Transverse colon (tissue), 4 donors: ENCODE results near the gene LAMA4. TPM values are rescaled to one million over a fixed set of nuclear protein-coding genes. Genes with fewer than 3 reads are reported as not detected.

Experiments used
- DNase-seq: peaks from one replicate; pipeline ENCODE4 v3.0.0-alpha.2; 2019
- H3K27ac ChIP-seq, 4 donors: fragments of 200-600 bp; sonication (generic); 2 replicates each; pipeline ENCODE4 v1.5.1; 2016 to 2018; ENCODE audit warnings: inconsistent platforms in 4 of 4
- H3K27me3 ChIP-seq: fragments of 200-600 bp; sonication (generic); 2 replicates; pipeline ENCODE4 v1.5.1; 2017; ENCODE audit warnings: inconsistent platforms
- H3K36me3 ChIP-seq, 4 donors: fragments of 200-600 bp; sonication (generic); 2 replicates each; pipeline ENCODE4 v1.5.1; 2017 to 2019; ENCODE audit warnings: inconsistent platforms in 4 of 4
- H3K4me1 ChIP-seq, 4 donors: fragments of 200-600 bp; sonication (generic); 2 replicates each; pipeline ENCODE4 v1.5.1; 2017 to 2020; ENCODE audit warnings: inconsistent platforms in 4 of 4
- H3K4me3 ChIP-seq, 4 donors: fragments of 200-600 bp; sonication (generic); 1 replicate in 1 of 4; 2 replicates in 3 of 4; pipeline versions ENCODE4 v1.5.1 to v1.6.1; 2017 to 2019; ENCODE audit warnings: inconsistent platforms in 4 of 4
- H3K9me3 ChIP-seq, 2 donors: fragments of 200-600 bp; sonication (generic); 2 replicates each; pipeline ENCODE4 v1.5.1; 2017 to 2019; ENCODE audit warnings: inconsistent platforms in 2 of 2
- CTCF ChIP-seq, 5 experiments: fragments of 200-600 bp in 3 of 5; fragments of 450-650 bp in 2 of 5; sonication (generic) in 3 of 5; IDR thresholded peaks; 1 replicate in 2 of 5; 2 replicates in 3 of 5; pipeline ENCODE4 v1.5.1; 2016 to 2017; ENCODE audit warnings: antibody characterized with exemption in 5 of 5, inconsistent platforms in 3 of 5, mild to moderate bottlenecking in 2 of 5, moderate library complexity in 1 of 5
- EP300 ChIP-seq: sonication (generic); formaldehyde crosslinking; IDR thresholded peaks from one replicate; pipeline ENCODE4 v1.6.1; 2017; ENCODE audit warnings: antibody characterized with exemption, low read depth
- POLR2A ChIP-seq: fragments of 450-650 bp; IDR thresholded peaks from one replicate; pipeline ENCODE4 v1.6.1; 2016; ENCODE audit warnings: antibody characterized with exemption, mild to moderate bottlenecking, moderate library complexity
- POLR2AphosphoS5 ChIP-seq, 3 donors: sonication (generic); formaldehyde crosslinking; IDR thresholded peaks; one replicate each; pipeline ENCODE4 v1.6.1; 2016; ENCODE audit warnings: antibody characterized with exemption in 3 of 3
- WGBS, 2 donors: methylation state at CpG; one replicate each; pipeline ENCODE4 v1.1.5; 2018; ENCODE audit warnings: low coverage in 1 of 2; 5-methylcytosine and 5-hydroxymethylcytosine counted together
- in situ Hi-C, 4 donors: fragments of 200-750 bp; cut with MboI; loops; one replicate each; pipeline versions ENCODE4 v1.15.0 to v1.15.1; 2017; ENCODE audit warnings: low sequenced_read_pairs in 3 of 4, low pct_ligation_motif_present in 1 of 4, low pct_unique_long_range_greater_than_20kb in 1 of 4
- intact Hi-C: fragments of 100-400 bp; cut with DNase I; formaldehyde crosslinking; loops from one replicate; pipeline ENCODE4 v1.15.1; 2023; ENCODE audit warnings: low total_unique reads
- total RNA-seq, 4 donors: library from RNA; depleted of rRNA; stranded (reverse); fragments of >200 nt; gene quantifications; one replicate each; pipeline ENCODE4 v1.1.0, GENCODE V29; 2016

Gene LAMA4
- total RNA-seq, 4 donors from 2014 or later, result 27.3 to 54.9 (median 40.1) TPM

DNA sequence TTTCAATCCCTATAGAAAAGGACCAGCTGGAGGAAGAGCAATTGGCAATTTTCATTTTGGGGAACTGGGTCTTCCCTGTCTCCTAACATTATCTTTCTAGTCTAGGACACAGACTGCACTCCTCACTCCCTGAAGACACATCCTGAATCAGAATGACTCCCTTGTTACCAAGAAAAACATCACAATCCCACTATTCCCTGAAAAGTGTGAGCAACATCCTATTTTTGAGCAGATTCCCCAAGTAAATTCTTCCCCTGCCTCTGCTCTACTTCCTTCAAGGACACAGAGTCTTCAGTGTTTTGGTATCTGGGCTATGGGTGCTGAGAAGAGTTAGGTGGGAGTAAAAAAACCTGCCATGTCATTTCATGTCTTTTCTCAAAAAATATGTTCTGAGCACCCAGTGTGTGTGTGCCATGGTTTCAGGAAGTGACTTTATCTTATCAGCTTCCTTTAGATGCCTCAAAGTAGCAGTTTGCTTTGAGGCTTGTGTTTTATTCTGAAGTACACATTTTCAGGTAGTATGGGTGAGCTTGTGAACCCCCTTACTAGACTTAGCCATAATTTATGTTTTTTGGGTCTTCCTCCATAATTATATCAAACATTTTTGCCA is 12.4 kb downstream of the LAMA4 start:
- in situ Hi-C loops (no loop called here), intact Hi-C loops (no loop called here)
- H3K36me3 ChIP-seq, result no peaks in the 10 kb centered on the region
- TF ChIP-seq POLR2AphosphoS5 (IDR thresholded peaks at IDR 0.05) (no peak), CTCF (IDR thresholded peaks at IDR 0.05) (no peak)
- peak overlapping the region; percentile 2 to 34 (median 14) for H3K27ac ChIP-seq
- no peaks in the 10 kb centered on the region for H3K9me3 ChIP-seq
- H3K4me1 ChIP-seq, result peaks cover 5 to 54% (median 16%) of the 10 kb centered on the region in 4 donors
- no peaks in the 10 kb centered on the region for H3K27me3 ChIP-seq
- no peak overlapping the region for H3K4me3 ChIP-seq
- no peak for DNase-seq

DNA sequence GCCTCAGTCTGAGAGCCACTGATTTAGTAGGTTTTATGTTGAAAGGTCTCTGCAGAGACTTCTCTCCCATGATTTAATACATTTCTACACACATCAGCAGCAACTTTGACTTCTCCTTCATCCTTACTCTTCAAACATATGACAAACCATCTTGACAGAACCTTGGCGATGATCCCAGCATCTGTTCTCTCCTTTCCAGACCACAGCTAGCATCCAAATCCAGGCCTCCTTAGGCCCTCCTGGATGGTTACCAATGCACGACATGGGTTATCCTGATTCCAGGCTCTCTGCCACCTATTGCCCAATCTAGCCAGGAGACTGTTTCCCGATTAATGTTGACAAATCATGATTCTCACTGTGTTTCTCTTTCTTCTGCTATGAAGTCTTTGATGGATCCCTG is 16.8 kb downstream of the LAMA4 start:
- no peaks in the 10 kb centered on the region for H3K27me3 ChIP-seq
- in situ Hi-C loops (no loop called here), intact Hi-C loops (no loop called here)
- peaks cover 16 to 59% (median 17%) of the 10 kb centered on the region in 4 donors for H3K4me1 ChIP-seq
- TF ChIP-seq CTCF (IDR thresholded peaks at IDR 0.05) (no peak), POLR2AphosphoS5 (IDR thresholded peaks at IDR 0.05) (peak in 1 of 3 donors; percentile 60), EP300 (no peak), POLR2A (no peak)
- H3K9me3 ChIP-seq, result no peaks in the 10 kb centered on the region
- peak overlapping the region; percentile 62 to 88 (median 82) for H3K27ac ChIP-seq
- 62 to 70% methylated on average over 2 to 3 of the region's 3 CpGs for WGBS, 2 donors
- peak; percentile 47 for DNase-seq
- no peaks in the 10 kb centered on the region for H3K36me3 ChIP-seq
- H3K4me3 ChIP-seq, result no peak overlapping the region

GRCh38 chr6:112237066-112237465 is 17.3 kb downstream of the LAMA4 start:
- no peak for DNase-seq
- Histone ChIP-seq H3K36me3 (no peaks in the 10 kb centered on the region), H3K4me3 (no peak overlapping the region), H3K4me1 (peaks cover 16 to 64% (median 20%) of the 10 kb centered on the region in 4 donors), H3K27me3 (no peaks in the 10 kb centered on the region), H3K27ac (peak overlapping the region; percentile 62 to 88 (median 82)), H3K9me3 (no peaks in the 10 kb centered on the region)
- in situ Hi-C loops, result no loop called here
- no peak for TF ChIP-seq POLR2AphosphoS5 (IDR thresholded peaks at IDR 0.05)
- TF ChIP-seq EP300, result no peak
- TF ChIP-seq POLR2A, result no peak
- no peak for TF ChIP-seq CTCF (IDR thresholded peaks at IDR 0.05)
- intact Hi-C loops, result no loop called here
- 62 to 68% methylated on average over 4 of the region's 4 CpGs for WGBS, 2 donors

DNA sequence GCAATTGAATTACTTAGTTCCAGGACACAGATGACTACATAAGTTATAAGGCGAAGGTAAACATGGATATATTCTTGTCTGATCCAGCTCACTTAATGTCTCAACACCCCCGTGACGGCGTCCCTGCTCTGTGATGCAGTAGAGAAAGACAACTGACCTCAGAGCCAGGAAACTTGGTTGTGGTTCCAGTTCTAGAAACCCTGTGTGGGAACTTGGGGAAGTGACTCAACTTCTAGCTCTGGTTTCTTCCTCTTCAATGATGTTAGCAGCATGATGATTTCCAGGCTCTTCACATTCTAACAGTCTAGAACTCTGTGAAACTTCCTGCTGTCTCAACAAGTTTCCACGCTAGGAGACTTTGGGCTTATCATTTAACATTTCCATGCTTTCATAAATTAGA is 18.4 kb downstream of the LAMA4 start:
- H3K36me3 ChIP-seq, result no peaks in the 10 kb centered on the region
- peaks cover 16 to 66% (median 25%) of the 10 kb centered on the region in 4 donors for H3K4me1 ChIP-seq
- TF ChIP-seq EP300 (no peak), CTCF (IDR thresholded peaks at IDR 0.05) (no peak), POLR2A (no peak), POLR2AphosphoS5 (IDR thresholded peaks at IDR 0.05) (no peak)
- DNase-seq, result no peak
- H3K27ac ChIP-seq, result peak overlapping the region; percentile 62 to 88 (median 82)
- 55 to 80% methylated on average over 5 of the region's 5 CpGs for WGBS, 2 donors
- intact Hi-C loops (no loop called here), in situ Hi-C loops (no loop called here)
- H3K9me3 ChIP-seq, result no peaks in the 10 kb centered on the region
- H3K4me3 ChIP-seq, result no peak overlapping the region
- no peaks in the 10 kb centered on the region for H3K27me3 ChIP-seq
